K562 (cell line): Measurements from ENCODE around the gene EWSR1. TPM values are rescaled to one million over a fixed set of nuclear protein-coding genes. Genes with fewer than 3 reads are reported as not detected.

ENCODE experiments used
- BCOR ChIP-seq: fragments of 450-650 bp; IDR thresholded peaks from 2 replicates; pipeline ENCODE4 v1.6.1; 2016
- CBX1 ChIP-seq: sonication (generic); IDR thresholded peaks from 2 replicates; pipeline ENCODE4 v1.6.1; 2016; ENCODE audit warnings: antibody characterized with exemption, low read depth, mild to moderate bottlenecking
- DPF2 ChIP-seq: fragments of 450-650 bp; IDR thresholded peaks from 2 replicates; pipeline ENCODE4 v1.6.1; 2016
- ERF ChIP-seq: fragments of 450-650 bp; formaldehyde crosslinking; IDR thresholded peaks from 2 replicates; pipeline ENCODE4 v1.4.0; 2020; ENCODE audit warnings: mild to moderate bottlenecking, mixed read lengths
- FOXJ3 ChIP-seq: sonication (generic); formaldehyde crosslinking; IDR thresholded peaks from 2 replicates; pipeline ENCODE4 v1.4.0; 2020; ENCODE audit warnings: mild to moderate bottlenecking, missing genetic modification reagents
- HMG20A ChIP-seq: fragments of 450-650 bp; formaldehyde crosslinking; conservative IDR thresholded peaks from 2 replicates; pipeline ENCODE4 v1.4.0; 2020; ENCODE audit warnings: mild to moderate bottlenecking, mixed read lengths
- LCOR ChIP-seq: sonication (generic); formaldehyde crosslinking; IDR thresholded peaks from 2 replicates; pipeline ENCODE4 v1.8.0; 2022; ENCODE audit warnings: mild to moderate bottlenecking, missing genetic modification reagents
- POLR2G ChIP-seq: fragments of 200-400 bp; formaldehyde crosslinking; IDR thresholded peaks from 2 replicates; pipeline ENCODE4 v1.6.1; 2017; ENCODE audit warnings: low read depth, mild to moderate bottlenecking, antibody characterized with exemption, low read length, moderate library complexity
- SIRT6 ChIP-seq: IDR thresholded peaks from one replicate; pipeline ENCODE4 v1.6.1; 2012; ENCODE audit warnings: low read depth, mild to moderate bottlenecking, control low read depth, inconsistent platforms, low read length, moderate library complexity
- YBX1 ChIP-seq: fragments of 450-650 bp; IDR thresholded peaks from 2 replicates; pipeline ENCODE4 v1.7.1; 2016; ENCODE audit warnings: mild to moderate bottlenecking
- ZNF316 ChIP-seq: fragments of 450-650 bp; IDR thresholded peaks from 2 replicates; pipeline ENCODE4 v1.6.1; 2016
- polyA plus RNA-seq, 8 experiments: library from polyadenylated mRNA; depleted of rRNA in 4 of 8; stranded (reverse) in 5 of 8; unstranded in 3 of 8; fragments of >200 nt; fragmentation: Nextera tagmentation in 2 of 8; fragmentation: Illumina TruSeq in 1 of 8; extraction: Ambion mirVana in 2 of 8; extraction: Trizol in 1 of 8; gene quantifications; 2 replicates each; pipeline versions ENCODE4 v1.2.1 to v1.2.3, GENCODE V29; 2011 to 2014; ENCODE audit warnings: inconsistent platforms in 1 of 8, missing spikeins in 1 of 8
- total RNA-seq, 7 experiments: library from RNA; depleted of rRNA in 6 of 7; stranded (reverse); fragments of >200 nt in 6 of 7; fragmentation: Illumina TruSeq in 2 of 7; extraction: Trizol in 2 of 7; gene quantifications; 2 replicates each; pipeline versions ENCODE4 v1.2.1 to v1.2.3, GENCODE V29; 2011 to 2021; ENCODE audit warnings: low replicate concordance in 1 of 7
- TF ChIP-seq, protein P1 (sequence below): fragments of 450-650 bp; formaldehyde crosslinking; conservative IDR thresholded peaks from 2 replicates; pipeline ENCODE4 v1.4.0; 2022; ENCODE audit warnings: mild to moderate bottlenecking, missing genetic modification characterization
- TF ChIP-seq, protein P2 (sequence below): sonication (generic); formaldehyde crosslinking; IDR thresholded peaks from 2 replicates; pipeline ENCODE4 v1.8.0; 2022; ENCODE audit warnings: mild to moderate bottlenecking, missing genetic modification reagents
- TF ChIP-seq, protein P3 (sequence below): fragments of 450-650 bp; IDR thresholded peaks from 2 replicates; pipeline ENCODE4 v1.6.1; 2016; ENCODE audit warnings: mild to moderate bottlenecking
- TF ChIP-seq, protein P4 (sequence below): fragments of 450-650 bp; formaldehyde crosslinking; IDR thresholded peaks from 2 replicates; pipeline ENCODE4 v1.4.0; 2020; ENCODE audit warnings: mild to moderate bottlenecking, mixed read lengths

EWSR1 gene
- total and polyA plus RNA-seq, 9 of the 15 experiments (the other 6 are each of a cell fraction or from before 2014, with no cell fraction given) = 83.3 to 450 (median 239) TPM

- TF ChIP-seq, protein P1, sequence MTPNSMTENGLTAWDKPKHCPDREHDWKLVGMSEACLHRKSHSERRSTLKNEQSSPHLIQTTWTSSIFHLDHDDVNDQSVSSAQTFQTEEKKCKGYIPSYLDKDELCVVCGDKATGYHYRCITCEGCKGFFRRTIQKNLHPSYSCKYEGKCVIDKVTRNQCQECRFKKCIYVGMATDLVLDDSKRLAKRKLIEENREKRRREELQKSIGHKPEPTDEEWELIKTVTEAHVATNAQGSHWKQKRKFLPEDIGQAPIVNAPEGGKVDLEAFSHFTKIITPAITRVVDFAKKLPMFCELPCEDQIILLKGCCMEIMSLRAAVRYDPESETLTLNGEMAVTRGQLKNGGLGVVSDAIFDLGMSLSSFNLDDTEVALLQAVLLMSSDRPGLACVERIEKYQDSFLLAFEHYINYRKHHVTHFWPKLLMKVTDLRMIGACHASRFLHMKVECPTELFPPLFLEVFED (CRISPR knock-in tag) = no peak
- TF ChIP-seq BCOR (no peak), FOXJ3 (CRISPR knock-in tag) (peak; percentile 93), CBX1 (no peak), SIRT6 (no peak), DPF2 (peak; percentile 69; the same call in 1 of the 2 replicates), ERF (CRISPR knock-in tag) (no peak), LCOR (CRISPR knock-in tag) (no peak), HMG20A (CRISPR knock-in tag) (no peak), YBX1 (no peak), POLR2G (0 out of 2 replicates have a peak, but pooled peaks have one; percentile 4), ZNF316 (no peak)
- TF ChIP-seq, protein P2, sequence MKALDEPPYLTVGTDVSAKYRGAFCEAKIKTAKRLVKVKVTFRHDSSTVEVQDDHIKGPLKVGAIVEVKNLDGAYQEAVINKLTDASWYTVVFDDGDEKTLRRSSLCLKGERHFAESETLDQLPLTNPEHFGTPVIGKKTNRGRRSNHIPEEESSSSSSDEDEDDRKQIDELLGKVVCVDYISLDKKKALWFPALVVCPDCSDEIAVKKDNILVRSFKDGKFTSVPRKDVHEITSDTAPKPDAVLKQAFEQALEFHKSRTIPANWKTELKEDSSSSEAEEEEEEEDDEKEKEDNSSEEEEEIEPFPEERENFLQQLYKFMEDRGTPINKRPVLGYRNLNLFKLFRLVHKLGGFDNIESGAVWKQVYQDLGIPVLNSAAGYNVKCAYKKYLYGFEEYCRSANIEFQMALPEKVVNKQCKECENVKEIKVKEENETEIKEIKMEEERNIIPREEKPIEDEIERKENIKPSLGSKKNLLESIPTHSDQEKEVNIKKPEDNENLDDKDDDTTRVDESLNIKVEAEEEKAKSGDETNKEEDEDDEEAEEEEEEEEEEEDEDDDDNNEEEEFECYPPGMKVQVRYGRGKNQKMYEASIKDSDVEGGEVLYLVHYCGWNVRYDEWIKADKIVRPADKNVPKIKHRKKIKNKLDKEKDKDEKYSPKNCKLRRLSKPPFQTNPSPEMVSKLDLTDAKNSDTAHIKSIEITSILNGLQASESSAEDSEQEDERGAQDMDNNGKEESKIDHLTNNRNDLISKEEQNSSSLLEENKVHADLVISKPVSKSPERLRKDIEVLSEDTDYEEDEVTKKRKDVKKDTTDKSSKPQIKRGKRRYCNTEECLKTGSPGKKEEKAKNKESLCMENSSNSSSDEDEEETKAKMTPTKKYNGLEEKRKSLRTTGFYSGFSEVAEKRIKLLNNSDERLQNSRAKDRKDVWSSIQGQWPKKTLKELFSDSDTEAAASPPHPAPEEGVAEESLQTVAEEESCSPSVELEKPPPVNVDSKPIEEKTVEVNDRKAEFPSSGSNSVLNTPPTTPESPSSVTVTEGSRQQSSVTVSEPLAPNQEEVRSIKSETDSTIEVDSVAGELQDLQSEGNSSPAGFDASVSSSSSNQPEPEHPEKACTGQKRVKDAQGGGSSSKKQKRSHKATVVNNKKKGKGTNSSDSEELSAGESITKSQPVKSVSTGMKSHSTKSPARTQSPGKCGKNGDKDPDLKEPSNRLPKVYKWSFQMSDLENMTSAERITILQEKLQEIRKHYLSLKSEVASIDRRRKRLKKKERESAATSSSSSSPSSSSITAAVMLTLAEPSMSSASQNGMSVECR (CRISPR knock-in tag) = peak; percentile 77; the same call in 1 of the 2 replicates
- TF ChIP-seq, protein P3, sequence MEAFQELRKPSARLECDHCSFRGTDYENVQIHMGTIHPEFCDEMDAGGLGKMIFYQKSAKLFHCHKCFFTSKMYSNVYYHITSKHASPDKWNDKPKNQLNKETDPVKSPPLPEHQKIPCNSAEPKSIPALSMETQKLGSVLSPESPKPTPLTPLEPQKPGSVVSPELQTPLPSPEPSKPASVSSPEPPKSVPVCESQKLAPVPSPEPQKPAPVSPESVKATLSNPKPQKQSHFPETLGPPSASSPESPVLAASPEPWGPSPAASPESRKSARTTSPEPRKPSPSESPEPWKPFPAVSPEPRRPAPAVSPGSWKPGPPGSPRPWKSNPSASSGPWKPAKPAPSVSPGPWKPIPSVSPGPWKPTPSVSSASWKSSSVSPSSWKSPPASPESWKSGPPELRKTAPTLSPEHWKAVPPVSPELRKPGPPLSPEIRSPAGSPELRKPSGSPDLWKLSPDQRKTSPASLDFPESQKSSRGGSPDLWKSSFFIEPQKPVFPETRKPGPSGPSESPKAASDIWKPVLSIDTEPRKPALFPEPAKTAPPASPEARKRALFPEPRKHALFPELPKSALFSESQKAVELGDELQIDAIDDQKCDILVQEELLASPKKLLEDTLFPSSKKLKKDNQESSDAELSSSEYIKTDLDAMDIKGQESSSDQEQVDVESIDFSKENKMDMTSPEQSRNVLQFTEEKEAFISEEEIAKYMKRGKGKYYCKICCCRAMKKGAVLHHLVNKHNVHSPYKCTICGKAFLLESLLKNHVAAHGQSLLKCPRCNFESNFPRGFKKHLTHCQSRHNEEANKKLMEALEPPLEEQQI = no peak
- TF ChIP-seq, protein P4, sequence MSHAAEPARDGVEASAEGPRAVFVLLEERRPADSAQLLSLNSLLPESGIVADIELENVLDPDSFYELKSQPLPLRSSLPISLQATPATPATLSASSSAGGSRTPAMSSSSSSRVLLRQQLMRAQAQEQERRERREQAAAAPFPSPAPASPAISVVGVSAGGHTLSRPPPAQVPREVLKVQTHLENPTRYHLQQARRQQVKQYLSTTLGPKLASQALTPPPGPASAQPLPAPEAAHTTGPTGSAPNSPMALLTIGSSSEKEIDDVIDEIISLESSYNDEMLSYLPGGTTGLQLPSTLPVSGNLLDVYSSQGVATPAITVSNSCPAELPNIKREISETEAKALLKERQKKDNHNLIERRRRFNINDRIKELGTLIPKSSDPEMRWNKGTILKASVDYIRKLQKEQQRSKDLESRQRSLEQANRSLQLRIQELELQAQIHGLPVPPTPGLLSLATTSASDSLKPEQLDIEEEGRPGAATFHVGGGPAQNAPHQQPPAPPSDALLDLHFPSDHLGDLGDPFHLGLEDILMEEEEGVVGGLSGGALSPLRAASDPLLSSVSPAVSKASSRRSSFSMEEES (CRISPR knock-in tag) = no peak
Measured at GRCh38 chr22:29310863-29311339, 42.8 kb downstream of the EWSR1 start (continued).
